ENCODE data around the gene CLCN5. TPM values are rescaled to one million over a fixed set of nuclear protein-coding genes. Genes with fewer than 3 reads are reported as not detected.

The CLCN5 gene
- total RNA-seq, 1 experiment from 2014 or later: 23.6 TPM

DNA sequence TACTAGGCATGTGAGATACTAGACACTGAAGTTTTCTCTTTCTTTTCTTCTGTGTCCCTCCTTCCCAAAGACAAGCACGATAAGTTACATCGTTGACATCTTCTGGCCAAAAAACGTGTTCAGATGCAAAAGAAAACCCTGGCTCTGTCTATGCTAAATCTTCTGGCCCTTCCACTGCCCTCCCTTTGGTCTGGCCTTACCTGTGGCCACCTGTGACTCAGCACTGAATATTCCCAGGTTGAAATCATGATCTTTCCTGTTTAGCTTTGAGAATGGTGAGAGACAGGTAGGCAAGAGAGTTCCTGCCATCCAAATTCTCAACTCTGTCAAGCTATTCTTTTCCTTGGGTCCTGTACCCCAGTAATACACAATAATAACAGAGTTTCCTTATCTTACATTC lies 12.3 kb downstream of the CLCN5 start:
- ATAC-seq: no peak
- CTCF ChIA-PET: no interaction called here
- in situ Hi-C loops (cut with HindIII; ENCODE audit: low pct_unique_long_range_greater_than_20kb, low sequenced_read_pairs): no loop called here

DNA sequence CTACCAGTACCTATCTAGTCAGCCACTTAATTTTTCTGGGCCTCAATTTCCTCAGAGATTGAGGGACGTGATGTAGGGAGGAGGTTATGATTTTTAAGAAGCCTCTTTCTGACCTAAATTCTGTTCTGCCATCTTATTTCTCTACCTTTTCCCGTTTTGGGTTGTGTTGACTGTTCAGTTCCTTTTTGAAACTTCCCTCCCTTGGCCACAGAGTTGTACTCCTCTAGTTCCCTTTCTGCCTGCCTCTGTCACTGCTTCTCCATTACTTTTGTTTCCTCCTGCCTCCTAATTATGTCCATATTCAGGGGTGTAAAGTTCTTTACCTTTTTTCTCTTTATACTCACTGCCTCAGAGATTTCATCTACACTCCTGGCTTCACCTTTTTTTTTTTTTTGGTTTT lies 25.4 kb downstream of the CLCN5 start:
- in situ Hi-C loops (cut with HindIII; ENCODE audit: low pct_unique_long_range_greater_than_20kb, low sequenced_read_pairs): no loop called here
- no peaks in the 10 kb centered on the region for H3K36me3 ChIP-seq (ENCODE audit: control insufficient read depth, insufficient read depth, low read length)
- ATAC-seq (no peak), DNase-seq (ENCODE audit: low read depth, low spot score) (no peak)
- no peaks in the 10 kb centered on the region for H3K9me3 ChIP-seq (ENCODE audit: control insufficient read depth, insufficient read depth, low read depth, low read length)
- ChIA-PET POLR2A (no interaction called here), CTCF (no interaction called here)
- H3K27ac ChIP-seq (ENCODE audit: low read length): no peak overlapping the region
- TF ChIP-seq SIN3A (IDR thresholded peaks at IDR 0.05; ENCODE audit: borderline replicate concordance, insufficient read depth, low read depth, low read length): no peak
- TF ChIP-seq, protein P1, sequence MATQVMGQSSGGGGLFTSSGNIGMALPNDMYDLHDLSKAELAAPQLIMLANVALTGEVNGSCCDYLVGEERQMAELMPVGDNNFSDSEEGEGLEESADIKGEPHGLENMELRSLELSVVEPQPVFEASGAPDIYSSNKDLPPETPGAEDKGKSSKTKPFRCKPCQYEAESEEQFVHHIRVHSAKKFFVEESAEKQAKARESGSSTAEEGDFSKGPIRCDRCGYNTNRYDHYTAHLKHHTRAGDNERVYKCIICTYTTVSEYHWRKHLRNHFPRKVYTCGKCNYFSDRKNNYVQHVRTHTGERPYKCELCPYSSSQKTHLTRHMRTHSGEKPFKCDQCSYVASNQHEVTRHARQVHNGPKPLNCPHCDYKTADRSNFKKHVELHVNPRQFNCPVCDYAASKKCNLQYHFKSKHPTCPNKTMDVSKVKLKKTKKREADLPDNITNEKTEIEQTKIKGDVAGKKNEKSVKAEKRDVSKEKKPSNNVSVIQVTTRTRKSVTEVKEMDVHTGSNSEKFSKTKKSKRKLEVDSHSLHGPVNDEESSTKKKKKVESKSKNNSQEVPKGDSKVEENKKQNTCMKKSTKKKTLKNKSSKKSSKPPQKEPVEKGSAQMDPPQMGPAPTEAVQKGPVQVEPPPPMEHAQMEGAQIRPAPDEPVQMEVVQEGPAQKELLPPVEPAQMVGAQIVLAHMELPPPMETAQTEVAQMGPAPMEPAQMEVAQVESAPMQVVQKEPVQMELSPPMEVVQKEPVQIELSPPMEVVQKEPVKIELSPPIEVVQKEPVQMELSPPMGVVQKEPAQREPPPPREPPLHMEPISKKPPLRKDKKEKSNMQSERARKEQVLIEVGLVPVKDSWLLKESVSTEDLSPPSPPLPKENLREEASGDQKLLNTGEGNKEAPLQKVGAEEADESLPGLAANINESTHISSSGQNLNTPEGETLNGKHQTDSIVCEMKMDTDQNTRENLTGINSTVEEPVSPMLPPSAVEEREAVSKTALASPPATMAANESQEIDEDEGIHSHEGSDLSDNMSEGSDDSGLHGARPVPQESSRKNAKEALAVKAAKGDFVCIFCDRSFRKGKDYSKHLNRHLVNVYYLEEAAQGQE (IDR thresholded peaks at IDR 0.05; ENCODE audit: insufficient read depth in 1 of 2, low read depth in 2 of 2, low read length in 1 of 2): no peak
- TF ChIP-seq, protein P2, sequence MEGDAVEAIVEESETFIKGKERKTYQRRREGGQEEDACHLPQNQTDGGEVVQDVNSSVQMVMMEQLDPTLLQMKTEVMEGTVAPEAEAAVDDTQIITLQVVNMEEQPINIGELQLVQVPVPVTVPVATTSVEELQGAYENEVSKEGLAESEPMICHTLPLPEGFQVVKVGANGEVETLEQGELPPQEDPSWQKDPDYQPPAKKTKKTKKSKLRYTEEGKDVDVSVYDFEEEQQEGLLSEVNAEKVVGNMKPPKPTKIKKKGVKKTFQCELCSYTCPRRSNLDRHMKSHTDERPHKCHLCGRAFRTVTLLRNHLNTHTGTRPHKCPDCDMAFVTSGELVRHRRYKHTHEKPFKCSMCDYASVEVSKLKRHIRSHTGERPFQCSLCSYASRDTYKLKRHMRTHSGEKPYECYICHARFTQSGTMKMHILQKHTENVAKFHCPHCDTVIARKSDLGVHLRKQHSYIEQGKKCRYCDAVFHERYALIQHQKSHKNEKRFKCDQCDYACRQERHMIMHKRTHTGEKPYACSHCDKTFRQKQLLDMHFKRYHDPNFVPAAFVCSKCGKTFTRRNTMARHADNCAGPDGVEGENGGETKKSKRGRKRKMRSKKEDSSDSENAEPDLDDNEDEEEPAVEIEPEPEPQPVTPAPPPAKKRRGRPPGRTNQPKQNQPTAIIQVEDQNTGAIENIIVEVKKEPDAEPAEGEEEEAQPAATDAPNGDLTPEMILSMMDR (IDR thresholded peaks at IDR 0.05): no peak
- TF ChIP-seq POLR2AphosphoS5 (IDR thresholded peaks at IDR 0.05; ENCODE audit: low read depth, low read length): no peak
- no peak for TF ChIP-seq TCF7L2 (IDR thresholded peaks at IDR 0.05; ENCODE audit: low read depth, low read length)
- H3K4me1 ChIP-seq (ENCODE audit: control insufficient read depth, insufficient read depth, low read length): no peaks in the 10 kb centered on the region
- intact Hi-C loops (cut with micrococcal nuclease; ENCODE audit: unreplicated experiment): no loop called here
- no TSS peak for BruUV-seq (replicated peaks)
- H3K27me3 ChIP-seq (ENCODE audit: control insufficient read depth, insufficient read depth, low read length): no peaks in the 10 kb centered on the region
- H3K4me3 ChIP-seq (ENCODE audit: low read depth in 2 of 2, low read length in 2 of 2): no peak overlapping the region

More for the DNA sequence above, 12.3 kb downstream of the CLCN5 start:
- Histone ChIP-seq H3K9me3 (ENCODE audit: control insufficient read depth, insufficient read depth, low read depth, low read length) (no peaks in the 10 kb centered on the region), H3K27me3 (ENCODE audit: control insufficient read depth, insufficient read depth, low read length) (no peaks in the 10 kb centered on the region), H3K27ac (ENCODE audit: low read length) (no peak overlapping the region), H3K4me1 (ENCODE audit: control insufficient read depth, insufficient read depth, low read length) (no peaks in the 10 kb centered on the region), H3K4me3 (ENCODE audit: low read depth in 2 of 2, low read length in 2 of 2) (no peak overlapping the region), H3K36me3 (ENCODE audit: control insufficient read depth, insufficient read depth, low read length) (no peaks in the 10 kb centered on the region; the same call in 1 of the 2 replicates)
- DNase-seq (ENCODE audit: low read depth, low spot score): no peak
- intact Hi-C loops (cut with micrococcal nuclease; ENCODE audit: unreplicated experiment): no loop called here
- no TSS peak for BruUV-seq (replicated peaks)
- POLR2A ChIA-PET: no interaction called here
- TF ChIP-seq POLR2AphosphoS5 (IDR thresholded peaks at IDR 0.05; ENCODE audit: low read depth, low read length) (no peak), TCF7L2 (IDR thresholded peaks at IDR 0.05; ENCODE audit: low read depth, low read length) (no peak), SIN3A (IDR thresholded peaks at IDR 0.05; ENCODE audit: borderline replicate concordance, insufficient read depth, low read depth, low read length) (no peak)
- TF ChIP-seq, protein P1 (IDR thresholded peaks at IDR 0.05; ENCODE audit: insufficient read depth in 1 of 2, low read depth in 2 of 2, low read length in 1 of 2): no peak
- TF ChIP-seq, protein P2 (IDR thresholded peaks at IDR 0.05): no peak
